ENCODE results near the gene ABCA7. TPM values are rescaled to one million over a fixed set of nuclear protein-coding genes. Genes with fewer than 3 reads are reported as not detected.
A peak's percentile ranks its signal among the peaks of the same experiment; 100 is the strongest.
"Not testable (repeated sequence)": the region's sequence is repeated elsewhere in the genome, so short reads cannot be mapped to it uniquely, and the experiment has no call there.

Gene ABCA7
- total RNA-seq, 1 experiment from 2014 or later = 18.2 TPM

- intact Hi-C loops (cut with micrococcal nuclease) = loop anchor here (5.0 kb wide), 1 partner anchor 79 kb away; no protein-coding TSS in a partner anchor
- Mint-ChIP-seq H3K4me3 (ENCODE audit: unreplicated experiment) (no peak overlapping the region), H3K27ac (ENCODE audit: low read depth, unreplicated experiment) (no peak overlapping the region), H3K9me3 (ENCODE audit: unreplicated experiment) (no peaks in the 10 kb centered on the region), H3K4me1 (ENCODE audit: insufficient read depth, unreplicated experiment) (no peaks in the 10 kb centered on the region), H3K36me3 (ENCODE audit: insufficient read depth, unreplicated experiment) (peaks cover 87% of the 10 kb centered on the region), H3K27me3 (ENCODE audit: insufficient read depth, unreplicated experiment) (no peaks in the 10 kb centered on the region)
- no TSS peak for BruUV-seq (replicated peaks)
- DNase-seq (ENCODE audit: unreplicated experiment) = peak; percentile 89
- ChIA-PET CTCF (interaction anchor here (0.6 to 1.6 kb wide), 11 partner anchors 10 to 128 kb away, joined by 3 to 9 read pairs (median 3); partner anchors contain the start of gene ATP5F1D), POLR2A (interaction anchor here (0.6 to 1.4 kb wide), 5 partner anchors 9 to 48 kb away, joined by 3 to 6 read pairs (median 4); partner anchors contain the start of gene GPX4)
- peak; percentile 65 for TF ChIP-seq CTCF (IDR thresholded peaks at IDR 0.05; ENCODE audit: unreplicated experiment)
These were observed 73.4 kb downstream of the ABCA7 start for GRCh38 chr19:1113030-1113985.

GRCh38 chr19:1113986-1114483 is 74.1 kb downstream of the ABCA7 start:
- no peak for TF ChIP-seq CTCF (IDR thresholded peaks at IDR 0.05; ENCODE audit: unreplicated experiment)
- H3K36me3 Mint-ChIP-seq (ENCODE audit: insufficient read depth, unreplicated experiment) = peaks cover 88% of the 10 kb centered on the region
- no peaks in the 10 kb centered on the region for H3K9me3 Mint-ChIP-seq (ENCODE audit: unreplicated experiment)
- CTCF ChIA-PET = interaction anchor here (0.5 to 1.4 kb wide), 9 partner anchors 9 to 127 kb away, joined by 3 to 4 read pairs (median 3); partner anchors contain the start of gene ATP5F1D
- no peaks in the 10 kb centered on the region for H3K4me1 Mint-ChIP-seq (ENCODE audit: insufficient read depth, unreplicated experiment)
- intact Hi-C loops (cut with micrococcal nuclease) = loop anchor here (5.0 kb wide), 1 partner anchor 78 kb away; no protein-coding TSS in a partner anchor
- no peak overlapping the region for H3K4me3 Mint-ChIP-seq (ENCODE audit: unreplicated experiment)
- POLR2A ChIA-PET = interaction anchor here (0.6 to 1.4 kb wide), 5 partner anchors 10 to 47 kb away, joined by 3 to 6 read pairs (median 3); partner anchors contain the start of gene GPX4
- BruUV-seq (replicated peaks) = no TSS peak
- no peaks in the 10 kb centered on the region for H3K27me3 Mint-ChIP-seq (ENCODE audit: insufficient read depth, unreplicated experiment)
- no peak overlapping the region for H3K27ac Mint-ChIP-seq (ENCODE audit: low read depth, unreplicated experiment)
- DNase-seq (ENCODE audit: unreplicated experiment) = no peak

GRCh38 chr19:1114728-1115127 is 74.8 kb downstream of the ABCA7 start:
- H3K27me3 Mint-ChIP-seq (ENCODE audit: insufficient read depth, unreplicated experiment); H3K4me3 Mint-ChIP-seq (ENCODE audit: unreplicated experiment); H3K9me3 Mint-ChIP-seq (ENCODE audit: unreplicated experiment); DNase-seq (ENCODE audit: unreplicated experiment); H3K4me1 Mint-ChIP-seq (ENCODE audit: insufficient read depth, unreplicated experiment); H3K27ac Mint-ChIP-seq (ENCODE audit: low read depth, unreplicated experiment): not testable (repeated sequence)
- intact Hi-C loops (cut with micrococcal nuclease) = loop anchor here (5.0 kb wide), 1 partner anchor 78 kb away; no protein-coding TSS in a partner anchor
- BruUV-seq (replicated peaks) = TSS peak; percentile 37
- ChIA-PET CTCF (interaction anchor here (1.0 kb wide), 1 partner anchor 41 kb away, joined by 3 read pairs; no protein-coding TSS in a partner anchor), POLR2A (interaction anchor here (0.9 to 1.3 kb wide), 3 partner anchors 19 to 99 kb away, joined by 3 read pairs; no protein-coding TSS in a partner anchor)
- peaks cover 88% of the 10 kb centered on the region for H3K36me3 Mint-ChIP-seq (ENCODE audit: insufficient read depth, unreplicated experiment)

Other genes starting within 250 kb of the ABCA7 start
- 348 and 431 TPM in 2 replicates for gene PTBP1, start 242.7 kb upstream of the ABCA7 start, total RNA-seq (2022)
- not detected in 2 replicates for gene PLPPR3, start 218.2 kb upstream of the ABCA7 start, total RNA-seq (2022)
- not detected in 2 replicates for gene AZU1, start 212.3 kb upstream of the ABCA7 start, total RNA-seq (2022)
- gene PRTN3, start 199.1 kb upstream of the ABCA7 start, total RNA-seq (2022) = not detected in 2 replicates
- gene ELANE, start 187.8 kb upstream of the ABCA7 start, total RNA-seq (2022) = not detected in 2 replicates
- 0.88 and 1.1 TPM in 2 replicates for gene CFD, start 180.4 kb upstream of the ABCA7 start, total RNA-seq (2022)
- gene MED16, start 146.9 kb upstream of the ABCA7 start, total RNA-seq (2022) = 52.7 and 61.0 TPM in 2 replicates
- not detected in 2 replicates for gene RNU6-9, start 146.6 kb upstream of the ABCA7 start, total RNA-seq (2022)
- 65.7 and 73.6 TPM in 2 replicates for gene R3HDM4, start 126.9 kb upstream of the ABCA7 start, total RNA-seq (2022)
- not detected in 2 replicates for gene KISS1R, start 122.8 kb upstream of the ABCA7 start, total RNA-seq (2022)
- gene ARID3A, start 114.1 kb upstream of the ABCA7 start, total RNA-seq (2022) = 10.2 and 13.1 TPM in 2 replicates
- gene WDR18, start 55.8 kb upstream of the ABCA7 start, total RNA-seq (2022) = 81.9 and 96.7 TPM in 2 replicates
- gene GRIN3B, start 39.7 kb upstream of the ABCA7 start, total RNA-seq (2022) = not detected in 2 replicates
- 130 and 146 TPM in 2 replicates for gene TMEM259, start 19.0 kb upstream of the ABCA7 start, total RNA-seq (2022)
- gene RNU6-2, start 18.6 kb upstream of the ABCA7 start, total RNA-seq (2022) = not detected in 2 replicates
- gene CNN2, start 13.5 kb upstream of the ABCA7 start, total RNA-seq (2022) = 112 and 166 TPM in 2 replicates
- 11.9 and 15.3 TPM in 2 replicates for gene ARHGAP45, start 27.1 kb downstream of the ABCA7 start, total RNA-seq (2022)
- gene POLR2E, start 55.3 kb downstream of the ABCA7 start, total RNA-seq (2022) = 184 and 201 TPM in 2 replicates
- gene GPX4, start 63.9 kb downstream of the ABCA7 start, total RNA-seq (2022) = 179 and 191 TPM in 2 replicates
- gene SBNO2, start 134.2 kb downstream of the ABCA7 start, total RNA-seq (2022) = 99.6 and 123 TPM in 2 replicates
- 63.1 and 65.6 TPM in 2 replicates for gene STK11, start 165.7 kb downstream of the ABCA7 start, total RNA-seq (2022)
- gene CBARP, start 197.9 kb downstream of the ABCA7 start, total RNA-seq (2022) = 7.0 and 8.2 TPM in 2 replicates
- gene ATP5F1D, start 201.6 kb downstream of the ABCA7 start, total RNA-seq (2022) = 256 and 258 TPM in 2 replicates
- gene MIDN, start 208.5 kb downstream of the ABCA7 start, total RNA-seq (2022) = 73.6 and 96.9 TPM in 2 replicates
- 316 and 362 TPM in 2 replicates for gene CIRBP, start 229.2 kb downstream of the ABCA7 start, total RNA-seq (2022)
- gene FAM174C, start 235.4 kb downstream of the ABCA7 start, total RNA-seq (2022) = 71.0 and 85.2 TPM in 2 replicates
- not detected in 2 replicates for gene EFNA2, start 245.8 kb downstream of the ABCA7 start, total RNA-seq (2022)

Measured in MCF 10A (cell line).